Measurements from ENCODE around the gene ACTN1.
"Not testable (repeated sequence)": the region's sequence is repeated elsewhere in the genome, so short reads cannot be mapped to it uniquely, and the experiment has no call there.

Gene ACTN1

DNA sequence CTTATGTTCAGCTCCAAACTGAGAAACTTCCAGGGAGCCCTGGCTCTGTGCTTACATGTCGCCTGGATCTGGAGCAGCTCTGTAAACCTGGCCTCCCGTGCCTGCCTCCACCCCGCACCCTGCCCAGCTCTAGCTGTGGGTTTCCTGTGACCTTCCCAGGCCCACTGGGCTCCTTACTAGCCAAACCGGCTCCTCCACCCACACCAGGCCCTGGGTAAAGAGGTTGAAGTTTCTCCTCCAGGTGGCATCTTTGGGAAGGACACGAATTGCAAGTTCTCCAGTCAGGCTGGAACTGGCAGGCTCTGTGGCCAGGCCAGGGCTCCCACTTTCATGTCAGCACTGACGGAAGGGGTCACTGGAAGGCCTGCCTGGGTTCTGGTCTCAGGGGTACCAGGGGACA, 125.4 kb downstream of the ACTN1 start:
- no peak for DNase-seq

DNA sequence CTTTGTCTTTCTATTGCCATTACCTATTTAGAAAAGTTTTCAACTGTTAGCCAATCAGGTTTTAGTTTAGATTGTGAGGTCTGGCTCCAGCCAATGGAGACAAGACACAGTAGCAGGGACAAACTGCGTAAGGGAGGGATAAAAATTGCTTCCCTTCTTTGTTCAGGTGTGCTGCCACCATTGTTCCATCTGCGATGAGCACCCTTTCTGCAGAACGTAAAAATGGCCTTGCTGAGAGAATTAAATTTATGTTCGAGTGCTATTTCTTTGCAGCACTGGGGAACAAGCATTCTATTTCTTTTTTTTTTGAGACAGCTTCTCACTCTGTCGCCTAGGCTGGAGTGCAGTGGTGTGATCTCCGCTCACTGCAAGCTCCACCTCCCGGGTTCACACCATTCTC, 126.6 kb downstream of the ACTN1 start:
- DNase-seq: not testable (repeated sequence)

DNA sequence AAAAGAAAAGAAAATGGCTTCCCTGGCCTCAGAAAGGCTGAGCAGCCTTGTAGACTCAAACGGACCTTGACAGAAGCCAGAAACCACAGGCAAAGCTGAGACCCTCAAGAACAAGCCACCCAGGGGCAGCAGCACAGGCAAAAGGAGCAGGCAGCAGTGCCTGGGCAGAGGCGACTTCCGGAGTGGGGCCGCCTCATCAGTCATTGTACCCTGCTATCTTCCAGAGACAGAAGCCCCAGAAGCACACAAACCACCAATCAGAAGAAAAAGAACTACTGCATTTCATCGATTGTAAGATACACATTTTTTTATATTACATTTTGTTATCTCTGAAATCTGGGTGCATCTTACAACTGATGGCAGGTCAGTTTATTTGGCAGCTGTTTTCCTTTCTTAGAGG, 128.0 kb downstream of the ACTN1 start:
- DNase-seq: no peak

DNA sequence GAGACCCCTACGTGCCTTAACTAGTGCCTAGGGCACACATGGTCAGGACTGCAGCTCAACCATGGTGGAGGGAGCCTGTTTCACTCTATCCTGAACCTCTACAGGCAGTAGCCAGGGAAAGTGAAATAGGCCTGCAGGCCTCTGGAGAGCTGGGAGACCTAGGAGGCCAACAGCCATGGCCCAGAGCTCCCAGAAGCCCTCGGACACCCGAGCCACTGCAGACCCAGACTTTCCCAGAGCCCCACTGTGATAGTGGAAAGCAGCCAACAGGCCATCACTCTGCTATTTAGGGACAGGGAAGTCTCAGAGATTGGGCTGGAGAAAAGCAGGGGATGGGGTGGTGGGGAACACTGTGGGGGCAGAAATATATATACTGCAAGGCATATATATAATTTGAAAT, 129.7 kb downstream of the ACTN1 start:
- no peak for DNase-seq

DNA sequence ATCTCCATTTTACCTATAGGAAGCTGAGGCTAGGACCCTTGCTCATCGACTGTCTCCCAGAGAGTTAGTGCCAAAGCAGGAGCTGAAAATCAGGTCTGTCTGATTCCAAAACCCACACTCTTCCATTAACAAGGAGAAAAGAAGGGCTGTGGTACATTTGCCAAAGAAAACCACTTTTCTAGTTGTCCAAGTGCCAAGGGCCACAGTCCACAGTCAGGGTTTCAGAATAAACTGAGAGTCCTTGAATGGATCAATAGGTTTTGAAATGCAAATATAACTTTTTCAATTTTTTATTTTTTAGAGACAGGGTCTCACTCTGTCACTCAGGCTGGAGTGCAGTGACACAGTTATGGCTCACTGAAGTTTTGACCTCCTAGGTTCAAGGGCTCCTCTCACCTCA, 130.8 kb downstream of the ACTN1 start:
- no peak for DNase-seq

DNA sequence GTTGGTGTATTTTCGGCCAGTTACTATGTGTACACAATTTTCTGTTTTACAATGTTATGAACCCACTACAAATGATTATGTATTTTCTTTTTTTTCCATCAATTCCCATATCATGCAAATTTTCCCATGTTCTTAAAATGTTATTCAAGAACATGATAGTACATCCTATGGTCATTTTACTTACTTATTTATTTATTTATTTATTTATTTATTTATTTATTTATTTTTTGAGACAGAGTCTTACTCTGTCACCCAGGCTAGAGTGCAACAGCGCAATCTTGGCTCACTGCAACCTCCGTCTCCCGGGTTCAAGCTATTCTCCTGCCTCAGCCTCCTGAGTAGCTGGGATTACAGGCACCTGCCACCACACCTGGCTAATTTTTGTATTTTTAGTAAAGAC, 131.5 kb downstream of the ACTN1 start:
- DNase-seq: not testable (repeated sequence)

DNA sequence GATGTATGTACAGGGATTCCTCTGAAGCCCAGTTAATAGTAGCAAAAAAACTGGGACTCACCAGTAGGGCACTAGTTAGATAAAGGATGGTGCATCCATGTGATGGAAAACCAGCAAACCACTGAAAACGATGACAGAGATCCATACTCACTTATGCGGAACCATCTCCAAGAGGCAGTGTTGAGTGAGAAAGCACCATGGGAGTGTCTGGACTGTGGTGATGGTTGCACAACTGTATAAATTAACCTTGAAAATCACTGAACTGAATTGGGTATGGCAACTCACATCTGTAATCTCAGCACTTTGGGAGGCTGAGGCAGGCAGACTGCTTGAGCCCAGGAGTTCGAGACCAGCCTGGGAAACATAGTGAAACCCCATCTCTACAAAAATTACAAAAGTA, 132.6 kb downstream of the ACTN1 start:
- DNase-seq: no peak

DNA sequence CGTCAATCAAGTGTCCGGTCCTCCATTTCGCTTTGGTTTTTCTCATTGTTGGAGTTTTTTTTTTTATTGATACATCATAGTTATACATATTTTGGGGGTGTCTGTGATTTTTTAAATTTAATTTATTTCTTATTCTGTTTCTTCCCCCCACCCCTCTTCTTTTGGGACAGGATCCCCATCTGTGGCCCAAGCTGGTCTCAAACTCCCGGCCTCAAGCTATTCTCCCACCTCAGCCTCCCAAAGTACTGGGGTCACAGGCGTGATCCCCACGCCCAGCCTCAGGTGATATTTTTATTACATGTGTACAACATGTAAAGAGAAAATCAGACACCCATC, 134.9 kb downstream of the ACTN1 start:
- no peak for DNase-seq

DNA sequence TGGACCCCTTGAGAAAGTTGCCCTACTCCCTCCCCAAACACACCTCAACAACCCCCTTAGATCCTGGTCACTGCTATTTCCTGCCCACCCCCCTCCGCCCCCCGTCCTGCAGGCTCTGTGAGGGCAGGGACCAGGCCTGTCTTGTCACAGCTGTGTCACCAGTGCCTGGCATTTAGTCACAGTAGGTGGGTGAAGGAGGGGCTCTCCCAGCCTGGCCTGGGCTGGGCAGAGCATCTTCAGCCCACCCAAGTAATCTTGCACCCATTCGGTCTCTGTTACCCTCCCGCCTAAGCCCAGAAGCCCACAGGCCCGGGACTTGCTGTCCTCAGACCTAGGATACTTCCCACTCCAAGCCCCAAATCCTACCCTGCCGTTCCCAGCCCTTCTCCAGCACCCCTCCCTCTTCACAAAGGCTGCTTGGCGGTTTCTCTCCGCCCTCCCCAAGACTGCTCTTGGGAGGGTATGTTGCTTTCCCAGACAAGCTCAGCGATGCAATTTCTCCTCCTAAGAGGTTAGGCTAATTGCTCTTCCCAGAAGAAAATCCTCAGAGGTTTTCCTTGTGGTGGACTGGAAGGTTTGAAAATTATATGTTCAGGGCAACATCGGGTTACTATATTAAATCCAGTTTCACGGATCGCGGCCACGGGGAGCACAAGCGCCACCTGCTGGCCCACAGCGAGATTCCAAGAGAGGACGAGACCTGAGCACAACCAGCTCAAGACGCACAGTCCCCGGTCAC, 135.5 kb downstream of the ACTN1 start:
- peak; percentile 29 to 50 for DNase-seq

DNA sequence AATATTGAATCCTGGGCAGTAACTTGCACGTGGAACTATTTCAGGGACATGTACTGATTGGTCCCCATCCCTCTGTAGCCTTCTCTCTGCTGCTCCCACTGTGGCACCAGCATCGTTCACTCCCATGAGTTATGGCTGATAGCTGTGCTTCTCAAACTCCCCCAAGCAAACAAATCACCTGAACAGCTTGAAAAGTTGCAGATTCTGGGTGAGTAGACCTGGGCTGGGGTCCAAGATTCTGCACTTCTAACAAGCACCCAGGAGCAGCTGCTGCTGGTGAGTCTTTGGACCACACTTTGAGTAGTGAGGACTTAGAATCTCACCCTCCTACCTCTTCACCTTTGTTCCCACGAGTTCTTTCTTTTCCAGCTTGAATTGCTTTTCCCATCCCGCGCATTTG, 136.8 kb downstream of the ACTN1 start:
- no peak for DNase-seq

DNA sequence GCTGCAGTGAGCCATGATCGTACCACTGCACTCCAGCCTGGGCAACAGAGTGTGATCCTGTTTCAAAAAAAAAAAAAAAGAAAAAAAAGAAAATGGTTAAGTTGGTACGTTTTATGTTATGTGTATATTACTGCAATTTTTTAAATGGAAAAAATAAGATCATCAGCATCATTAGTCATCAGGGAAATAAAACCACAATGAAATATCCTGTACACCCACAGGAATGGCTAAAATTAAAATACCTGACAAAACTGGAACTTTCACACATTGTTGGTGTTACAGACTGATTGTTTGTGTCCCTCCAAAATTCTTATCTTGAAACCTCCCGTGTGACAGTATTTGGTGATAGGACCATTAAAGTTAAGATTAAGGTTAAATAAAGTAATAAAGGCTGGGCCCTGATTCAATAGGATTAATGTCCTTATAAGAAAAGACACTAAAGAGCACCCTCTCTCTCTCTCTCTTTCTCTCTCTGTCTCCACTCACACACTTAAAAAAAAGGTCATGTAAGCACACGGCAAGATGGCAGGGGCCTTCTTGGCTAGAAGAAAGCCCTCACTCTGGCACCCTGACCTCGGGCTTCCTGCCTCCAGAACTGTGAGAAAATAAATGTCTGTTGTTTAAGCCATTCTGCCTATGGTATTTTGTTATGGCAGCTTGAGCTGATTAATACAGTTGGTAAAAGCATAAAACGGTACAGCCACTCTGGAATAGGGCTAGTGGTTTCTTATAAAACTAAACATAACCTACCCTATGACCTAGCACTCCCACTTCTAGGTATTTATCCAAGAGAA, 137.9 kb downstream of the ACTN1 start:
- DNase-seq: no peak

DNA sequence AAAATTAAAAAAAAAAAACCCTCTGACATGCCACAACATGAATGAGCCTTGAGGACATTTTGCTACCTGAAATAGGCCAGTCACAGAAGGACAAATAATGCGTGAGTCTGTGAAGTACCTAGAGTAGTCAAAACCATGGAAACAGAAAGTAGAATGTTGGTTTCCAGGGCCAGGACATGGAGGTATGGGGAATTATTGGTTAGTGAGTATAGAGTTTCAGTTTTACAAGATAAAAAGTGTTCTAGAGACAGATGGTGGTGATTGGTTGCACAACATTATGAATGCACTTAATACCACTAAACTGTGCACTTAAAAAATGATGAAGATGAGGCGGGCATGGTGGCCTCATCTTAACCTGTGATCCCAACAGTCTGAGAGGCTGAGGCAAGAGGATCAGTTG, 138.6 kb downstream of the ACTN1 start:
- DNase-seq: no peak

DNA sequence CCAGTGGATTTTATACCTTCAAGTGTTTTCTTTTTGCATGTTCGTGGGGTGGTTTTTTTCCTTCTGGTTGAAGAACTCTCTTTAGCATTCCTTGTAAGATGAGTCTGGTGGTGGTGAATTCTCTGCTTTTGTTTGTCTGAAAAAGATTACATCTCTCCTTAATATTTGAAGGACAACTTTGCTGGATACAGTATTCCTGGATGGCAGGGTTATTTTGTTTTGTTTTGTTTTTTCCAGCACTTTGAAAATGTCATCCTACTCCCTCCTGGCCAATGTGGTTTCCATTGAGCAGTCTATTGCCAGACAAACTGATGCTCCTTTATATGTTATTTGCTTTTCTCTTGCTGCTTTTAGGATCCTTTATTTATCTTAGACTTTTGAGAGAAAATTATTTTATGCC, 143.0 kb downstream of the ACTN1 start:
- no peak for DNase-seq

DNA sequence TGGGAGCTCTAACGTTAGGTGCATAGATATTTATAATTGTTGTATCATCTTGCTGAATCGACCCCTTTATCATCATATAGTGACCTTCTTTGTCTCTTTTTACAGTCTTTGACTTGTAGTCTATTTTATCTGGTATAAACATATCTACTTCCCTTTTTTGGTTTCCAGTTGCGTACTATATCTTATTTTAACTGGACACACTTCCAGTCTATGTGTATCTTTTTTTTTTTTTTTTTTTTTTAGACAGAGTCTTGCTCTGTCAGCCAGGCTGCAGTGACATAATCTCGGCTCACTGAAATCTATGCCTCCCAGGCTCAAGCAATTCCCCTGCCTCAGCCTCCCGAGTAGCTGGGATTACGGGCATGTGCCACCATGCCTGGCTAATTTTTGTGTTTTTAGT, 144.3 kb downstream of the ACTN1 start:
- DNase-seq: no peak

DNA sequence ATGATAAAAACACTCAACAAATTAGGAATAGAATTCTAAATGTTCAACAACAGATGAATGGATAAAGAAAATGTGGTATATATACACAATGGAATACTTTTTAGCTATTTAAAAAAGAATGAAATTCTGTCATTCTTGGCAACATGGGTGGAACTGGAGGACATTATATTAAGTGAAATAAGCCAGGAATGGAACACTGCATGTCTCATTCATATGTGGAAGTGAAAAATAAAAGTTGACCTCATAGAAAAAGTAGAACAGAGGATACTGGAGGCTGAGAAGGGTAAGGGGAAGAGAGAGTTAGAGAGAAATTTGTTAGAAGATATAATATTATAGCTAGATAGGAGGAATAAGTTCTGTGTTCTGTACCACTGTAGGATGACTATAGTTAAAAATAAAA, 150.4 kb downstream of the ACTN1 start:
- DNase-seq: no peak

DNA sequence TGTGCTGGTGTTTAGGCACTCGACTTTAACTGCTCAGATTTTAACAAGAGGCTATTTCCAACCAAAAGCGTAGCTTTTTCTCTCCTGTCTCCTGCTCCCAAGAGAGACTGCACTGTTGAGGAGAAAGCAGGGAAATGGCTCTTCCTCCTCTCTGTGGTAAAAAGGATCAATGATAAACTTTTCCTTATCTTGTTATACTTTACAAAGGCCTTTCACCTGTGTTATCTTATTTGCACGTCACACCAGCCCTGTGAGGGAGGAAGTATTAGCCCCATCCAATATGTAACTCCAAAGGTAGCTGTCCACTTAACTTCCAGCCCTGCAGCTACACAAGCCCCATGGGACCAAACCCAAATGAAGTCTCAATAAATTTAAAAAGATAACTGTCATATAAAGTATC, 153.4 kb downstream of the ACTN1 start:
- no peak for DNase-seq

DNA sequence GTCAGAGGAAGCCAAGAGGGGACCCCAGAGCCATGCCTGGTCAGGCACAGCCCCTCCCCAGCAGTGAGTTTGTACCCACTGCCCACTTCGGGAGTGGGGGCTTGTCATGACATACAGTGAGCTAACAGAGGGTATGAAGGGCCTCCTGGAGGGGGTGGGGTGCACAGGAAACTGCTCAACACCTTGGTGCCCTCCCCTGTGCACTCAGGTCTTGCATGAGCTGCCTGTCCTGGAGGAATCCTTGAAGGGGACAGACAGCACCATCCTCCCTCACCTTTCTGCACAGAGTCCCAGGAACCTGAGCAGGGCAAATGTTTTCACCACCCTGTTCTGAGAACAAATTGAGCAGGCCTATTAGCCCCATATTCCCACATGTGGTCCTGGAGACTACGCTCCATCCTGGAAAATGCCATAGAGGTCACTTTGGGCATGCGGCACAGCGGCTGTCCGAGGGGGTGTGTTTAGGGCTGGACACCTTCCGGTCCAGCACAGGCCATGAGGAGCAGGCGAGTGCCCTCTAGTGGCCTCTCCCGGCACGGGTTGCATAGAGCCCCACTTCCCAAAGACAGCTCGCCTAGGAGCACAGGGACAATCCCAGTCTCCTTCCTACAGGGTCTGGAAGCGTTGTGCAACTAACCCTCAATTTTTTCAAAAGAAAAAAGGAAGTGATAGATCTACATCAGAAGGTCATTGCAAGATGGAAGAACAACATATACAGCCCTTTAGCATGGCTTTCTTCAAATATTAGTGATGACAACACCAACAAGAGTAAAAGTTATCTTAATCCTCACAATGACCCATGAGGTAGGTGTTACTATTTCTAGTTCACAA, 154.4 kb downstream of the ACTN1 start:
- peak; percentile 18 to 67 for DNase-seq

DNA sequence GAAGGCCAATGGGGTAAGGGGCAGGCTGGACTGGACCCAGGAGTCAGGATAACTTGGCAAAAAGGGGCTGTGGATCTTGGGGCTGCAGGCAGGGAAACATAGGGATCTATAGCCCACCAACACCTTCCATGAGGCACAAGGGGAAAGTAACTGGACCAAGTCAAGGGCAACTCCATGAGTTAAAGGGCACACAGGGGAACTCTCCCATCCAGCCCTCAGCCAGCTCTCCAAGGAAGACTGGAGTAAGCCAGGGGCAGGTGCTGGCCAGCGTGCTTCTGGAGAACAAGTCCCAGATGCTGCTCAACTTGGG, 154.9 kb downstream of the ACTN1 start:
- DNase-seq: no peak
